SW480 (cell line): ENCODE measurements around the gene PTP4A1.
"Not testable (repeated sequence)": the region's sequence is repeated elsewhere in the genome, so short reads cannot be mapped to it uniquely, and the experiment has no call there.

Source experiments
- DNase-seq: peaks from one replicate; pipeline ENCODE4 v3.0.0-alpha.2; 2016; ENCODE audit warnings: low spot score

Gene PTP4A1

DNA sequence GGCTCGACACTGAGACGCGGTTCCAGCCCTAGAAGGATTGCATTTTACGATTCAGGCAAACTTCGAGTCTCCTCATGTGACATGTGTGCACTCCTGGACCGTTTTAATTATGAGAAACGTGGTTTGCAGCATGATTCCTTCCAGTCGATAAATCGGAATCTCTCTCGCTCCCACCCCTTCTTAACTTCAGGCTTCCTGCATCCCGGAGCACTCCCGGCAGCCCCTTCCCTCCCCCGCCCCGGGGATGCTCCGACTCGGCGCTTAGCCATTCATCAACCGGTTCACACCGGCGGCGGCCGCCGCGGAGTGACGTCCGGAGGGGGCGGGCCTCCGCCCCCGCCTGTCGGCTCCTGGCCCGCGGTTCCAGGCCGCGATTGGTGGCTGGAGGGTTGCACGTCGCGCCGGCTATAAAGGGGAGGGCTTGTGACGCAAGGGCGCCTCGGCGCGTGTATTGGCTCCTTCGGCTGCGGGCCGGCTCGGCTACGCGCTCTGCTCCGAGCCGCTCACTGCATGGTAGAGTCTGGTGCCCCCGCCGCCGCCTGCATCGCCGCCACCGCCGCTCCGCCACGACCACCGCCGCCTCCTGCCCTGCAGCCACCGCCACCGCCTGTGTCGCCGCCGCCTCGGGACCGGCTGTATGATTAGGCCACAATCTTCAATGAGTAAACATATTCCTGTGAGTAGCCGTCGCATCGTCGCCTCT is at the start of gene PTP4A1, which contains the start of gene LOC128125822:
TSS of gene PTP4A1 (plus strand) at position 437 of the 703 bp plus-strand sequence. CDS start 4,401 bp downstream, outside the sequence.
TSS of gene LOC128125822 (plus strand) at position 437 of the 703 bp plus-strand sequence.
- peak; percentile 93 for DNase-seq

DNA sequence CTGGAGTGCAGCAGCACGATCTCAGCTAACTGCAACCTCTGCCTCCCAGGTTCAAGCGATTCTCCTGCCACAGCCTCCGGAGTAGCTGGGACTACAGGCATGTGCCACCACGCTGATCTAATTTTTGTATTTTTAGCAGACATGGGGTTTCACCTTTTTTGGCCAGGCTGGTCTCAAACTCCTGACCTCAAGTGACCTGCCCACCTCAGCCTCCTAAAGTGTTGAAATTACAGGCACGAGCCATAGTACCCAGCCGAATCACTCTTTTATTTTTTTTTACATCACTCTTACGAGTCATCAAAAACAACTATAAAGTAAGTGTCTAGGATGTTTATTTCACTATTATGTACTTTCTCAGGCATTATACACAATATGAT is 49.4 kb upstream of the PTP4A1 start:
- not testable (repeated sequence) for DNase-seq

DNA sequence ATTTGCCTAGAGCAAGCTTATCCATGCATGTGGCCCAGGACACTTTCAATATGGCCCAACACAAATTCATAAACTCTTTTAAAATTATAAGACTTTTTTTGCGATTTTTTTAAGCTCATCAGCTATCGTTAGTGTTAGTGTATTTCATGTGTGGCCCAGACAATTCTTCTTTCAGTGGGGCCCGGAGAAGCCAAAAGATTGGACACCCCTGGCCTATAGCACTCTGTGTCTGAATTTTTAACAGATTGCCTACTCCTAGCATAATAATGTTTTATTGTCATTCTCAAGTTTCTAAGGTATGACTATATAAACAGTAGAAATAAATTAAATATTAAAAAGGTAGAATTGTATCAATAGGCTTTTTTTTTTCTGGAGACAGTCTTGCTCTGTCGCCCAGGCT is 48.6 kb upstream of the PTP4A1 start:
- DNase-seq: no peak

DNA sequence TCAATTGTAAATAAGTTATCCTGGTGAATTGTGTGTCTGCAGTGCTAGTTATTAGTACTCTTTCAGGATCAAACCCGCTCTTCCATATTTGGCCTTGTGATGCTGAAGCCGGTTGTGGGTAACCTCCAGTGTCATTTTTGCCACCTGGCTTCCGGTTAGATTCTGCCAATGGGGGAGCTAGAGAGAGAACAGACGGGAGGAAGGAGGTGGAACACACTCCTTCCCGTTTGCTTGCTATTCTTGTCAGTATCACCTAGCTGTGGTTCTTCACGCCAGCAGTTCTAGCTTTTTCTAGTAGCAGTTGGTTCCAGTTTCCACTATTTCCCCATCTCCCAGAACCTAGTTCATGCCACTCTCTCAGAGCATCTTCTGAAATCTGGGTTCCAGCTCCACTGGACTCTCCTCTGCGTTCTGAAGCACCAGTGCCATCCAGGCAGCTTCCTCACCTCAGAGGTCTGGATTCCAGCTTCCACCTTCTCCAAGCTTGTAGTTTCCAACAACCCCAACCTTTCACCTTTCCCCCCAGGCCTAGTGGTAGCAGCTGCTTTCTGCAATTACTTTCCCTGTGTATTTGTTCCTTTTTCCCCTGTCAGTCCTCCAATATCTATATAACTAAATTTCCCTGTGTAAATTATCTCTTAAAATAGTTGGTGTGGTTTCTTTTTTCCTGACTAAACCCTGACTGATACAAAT is 46.9 kb upstream of the PTP4A1 start:
- no peak for DNase-seq

DNA sequence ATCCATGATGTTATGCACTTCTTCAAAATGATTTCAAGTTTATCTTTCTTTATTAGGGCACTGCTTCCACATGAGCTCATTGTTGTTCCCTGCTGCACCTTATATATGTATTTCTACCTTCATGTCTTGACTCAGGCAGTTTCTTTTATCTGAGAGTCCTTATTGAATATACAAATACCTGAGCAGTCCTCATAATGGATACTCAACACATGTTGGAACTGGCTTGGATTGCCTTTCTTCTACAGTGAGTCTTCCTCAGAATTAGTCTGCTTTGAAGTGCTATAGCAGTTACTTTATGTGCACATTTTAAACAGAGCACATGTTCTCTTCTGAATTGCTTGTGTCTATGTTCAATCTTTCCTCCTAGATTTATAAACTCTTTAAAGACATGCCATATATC is 45.3 kb upstream of the PTP4A1 start:
- no peak for DNase-seq

DNA sequence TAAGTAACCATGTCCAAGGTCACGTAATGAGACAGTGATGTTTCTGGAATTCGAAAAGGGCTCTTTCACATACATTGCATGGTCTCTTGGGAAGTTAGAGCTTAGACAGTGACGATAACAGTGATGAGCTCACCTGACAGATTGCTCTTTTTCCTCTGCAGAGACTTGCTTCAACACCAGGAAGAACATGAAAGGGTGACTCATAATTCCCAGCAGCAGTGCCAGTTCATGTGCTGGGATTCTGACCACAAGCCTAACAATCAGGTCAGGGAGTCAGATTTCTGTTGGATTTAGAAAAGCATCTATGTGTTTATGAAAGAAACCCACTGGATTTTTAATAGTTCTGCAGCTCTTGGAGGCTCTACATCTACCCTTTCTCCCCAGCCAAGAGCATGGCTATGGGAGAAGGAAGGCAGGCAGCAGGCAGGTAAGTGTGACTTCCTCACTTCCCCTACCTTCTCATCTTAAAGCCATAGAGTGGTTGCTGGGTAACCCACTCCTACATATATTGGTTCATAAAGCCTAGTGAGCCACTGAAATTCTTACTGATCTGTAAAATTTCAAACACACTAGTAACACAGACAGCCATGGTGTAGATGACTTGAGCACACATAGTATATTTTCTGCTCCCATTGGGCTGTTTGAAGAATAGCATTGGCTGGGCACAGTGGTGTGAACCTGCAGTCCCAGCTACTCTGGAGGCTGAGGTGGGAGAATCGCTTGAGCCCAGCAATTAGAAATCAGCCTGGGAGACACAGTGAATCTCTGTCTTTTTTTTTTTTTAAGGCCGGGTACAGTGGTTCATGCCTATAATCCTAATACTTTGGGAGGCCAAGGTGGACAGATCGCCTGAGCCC is 44.4 kb upstream of the PTP4A1 start:
- DNase-seq: peak; percentile 89

DNA sequence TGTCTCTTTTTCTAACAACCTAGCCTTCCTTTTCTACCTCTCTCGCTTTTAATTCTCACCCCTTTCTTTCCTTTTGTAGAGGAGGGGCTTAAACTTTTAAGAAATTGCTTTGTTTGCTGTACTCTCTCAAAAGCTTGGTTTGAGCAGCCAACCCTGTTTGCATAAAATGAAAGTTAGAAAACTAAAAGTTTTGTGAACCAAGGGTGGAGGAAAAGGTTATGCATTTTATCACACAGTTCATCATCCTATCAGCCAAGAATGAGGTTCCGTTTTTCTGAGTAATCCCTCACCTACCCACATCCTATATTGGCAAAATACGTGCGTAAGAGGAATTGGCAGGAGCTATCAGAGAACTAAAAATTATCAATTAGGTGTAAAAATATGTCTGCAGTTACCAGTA is 42.8 kb upstream of the PTP4A1 start:
- DNase-seq: no peak

DNA sequence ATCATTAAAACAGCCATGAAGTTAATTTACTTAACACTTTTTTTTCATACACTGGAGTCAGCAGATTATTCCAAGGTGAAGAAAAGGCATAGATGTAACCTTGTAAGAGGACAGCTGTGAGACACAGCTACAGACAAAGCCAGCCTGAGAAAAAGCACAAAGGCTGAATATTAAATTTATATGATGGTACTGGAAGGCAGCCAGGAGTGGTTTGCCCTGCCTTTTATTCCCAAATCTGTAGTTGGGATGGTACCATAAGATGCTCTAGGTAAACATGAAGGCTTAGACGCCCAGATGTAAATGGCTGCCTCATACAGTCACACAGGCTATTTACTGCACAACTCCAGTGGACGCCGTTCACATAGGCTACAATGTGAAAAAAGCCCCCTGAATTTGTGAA is 42.1 kb upstream of the PTP4A1 start:
- DNase-seq: no peak

DNA sequence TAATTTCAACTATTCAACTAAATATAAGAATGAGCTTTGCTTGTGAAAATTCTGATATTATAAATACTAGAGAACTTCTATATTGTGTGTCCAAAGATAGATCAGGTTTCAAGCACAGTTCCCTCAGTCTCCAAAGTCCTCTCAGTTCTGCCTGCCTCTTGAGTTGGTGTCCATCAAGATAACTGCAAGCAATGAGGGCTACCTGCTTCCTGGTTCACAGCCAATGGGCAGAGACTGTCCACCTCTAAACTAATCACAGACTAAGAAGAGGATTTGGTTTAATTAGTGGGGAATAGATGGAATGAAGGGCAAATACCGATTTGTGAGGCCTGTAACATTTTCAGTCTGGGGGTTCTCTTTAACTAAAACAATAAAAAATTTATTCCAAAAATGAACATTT is 41.3 kb upstream of the PTP4A1 start:
- DNase-seq: no peak

DNA sequence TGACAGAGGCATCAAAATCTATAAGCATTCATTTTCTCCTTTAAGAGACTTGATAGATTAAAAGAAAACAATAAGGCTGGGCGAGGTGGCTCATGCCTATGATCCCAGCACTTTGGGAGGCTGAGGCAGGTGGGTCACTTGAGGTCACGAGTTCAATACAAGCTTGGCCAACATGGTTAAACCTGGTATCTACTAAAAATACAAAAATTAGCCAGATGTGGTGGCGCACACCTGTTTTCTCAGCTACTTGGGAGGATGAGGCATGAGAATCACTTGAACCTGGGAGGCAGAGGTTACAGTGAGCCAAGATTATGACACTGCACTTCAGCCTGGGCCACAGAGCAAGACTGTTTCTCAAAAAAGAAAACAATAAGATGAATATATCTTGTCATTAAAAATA is 39.3 kb upstream of the PTP4A1 start:
- DNase-seq: no peak

DNA sequence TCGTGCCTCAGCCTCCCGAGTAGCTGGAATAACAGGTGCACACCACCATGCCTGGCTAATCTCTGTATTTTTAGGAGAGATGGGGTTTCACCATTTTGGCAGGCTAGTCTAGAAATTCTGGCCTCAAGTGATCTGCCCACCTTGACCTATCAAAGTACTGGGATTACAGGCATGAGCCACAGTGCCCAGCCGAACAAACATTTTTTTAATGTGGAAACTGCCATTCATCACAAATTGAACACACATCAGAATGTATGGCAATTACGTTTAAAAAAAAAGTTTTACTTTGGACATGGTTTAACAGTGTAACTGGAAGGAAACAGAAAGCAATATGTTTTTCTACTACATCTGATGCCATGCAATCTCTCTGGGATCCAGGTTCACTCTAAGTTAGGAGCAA is 38.3 kb upstream of the PTP4A1 start:
- DNase-seq: no peak

DNA sequence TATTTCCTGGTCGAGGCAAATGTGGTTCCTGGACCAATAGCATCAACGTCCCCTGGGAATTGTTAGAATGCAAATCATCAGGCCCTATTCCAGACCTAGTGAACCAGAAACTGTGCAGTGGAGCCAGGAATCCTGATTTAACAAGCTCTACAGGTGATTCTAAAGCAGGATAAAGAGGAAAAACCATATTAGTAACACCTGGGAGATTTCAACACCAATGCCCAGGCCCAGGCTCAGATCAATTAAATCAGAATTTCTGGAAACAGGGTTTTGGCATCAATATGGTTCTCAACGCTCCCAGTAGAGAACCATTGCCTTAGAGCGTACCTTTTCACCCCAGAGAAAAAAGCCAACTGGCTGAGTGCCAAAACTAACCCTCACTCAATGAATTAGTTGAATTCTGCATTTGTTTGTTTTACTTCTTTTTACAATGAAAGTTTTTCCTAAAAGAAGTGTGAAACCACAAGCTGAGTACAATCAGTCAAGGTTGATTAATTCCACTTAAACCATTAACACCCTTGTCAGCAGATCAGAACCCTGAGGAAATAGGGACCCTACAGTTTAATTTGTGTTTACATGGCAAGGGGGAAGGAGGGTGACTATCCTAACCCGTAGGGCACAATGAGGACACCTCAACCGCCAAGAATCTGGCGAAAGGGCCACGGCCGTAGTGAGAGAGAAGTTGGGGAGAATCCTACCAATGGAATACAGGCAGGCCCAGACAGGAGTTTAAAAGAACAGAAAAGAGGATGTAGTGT is 34.9 kb upstream of the PTP4A1 start:
- DNase-seq: no peak

DNA sequence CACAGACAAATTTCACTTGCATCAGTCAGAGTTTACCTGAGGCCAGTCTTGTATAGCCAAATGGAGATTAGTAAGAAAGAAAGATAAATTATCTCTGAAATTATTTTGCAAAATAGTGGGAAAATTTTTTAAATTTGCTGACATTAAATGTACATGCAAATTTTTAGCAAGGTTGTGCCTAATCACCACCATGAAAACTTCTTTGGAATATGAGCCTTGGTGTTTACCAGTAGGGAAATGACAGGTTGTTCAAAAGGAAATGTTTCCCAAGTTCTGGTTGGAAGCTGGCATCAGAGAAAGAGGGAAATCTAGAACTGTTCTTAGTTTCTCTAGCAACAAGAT is 34.4 kb upstream of the PTP4A1 start:
- no peak for DNase-seq

DNA sequence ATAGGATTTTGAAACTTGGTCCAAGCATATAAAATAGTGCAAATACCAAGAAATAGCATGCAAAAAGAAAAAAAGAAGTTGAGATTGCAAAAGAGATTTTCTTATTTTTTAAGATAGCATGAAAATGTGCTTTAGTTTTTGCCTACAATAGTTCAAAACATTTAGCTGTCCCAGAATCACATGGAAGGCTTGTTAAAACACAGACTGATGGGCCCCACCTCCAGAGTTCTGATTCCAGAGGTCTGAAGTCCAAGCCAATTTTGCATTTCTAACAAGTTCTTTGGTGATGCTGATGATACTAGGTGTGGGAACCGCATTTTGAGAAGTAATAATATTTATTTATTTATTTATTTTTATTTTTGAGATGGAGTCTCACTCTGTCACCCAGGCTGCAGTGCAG is 33.7 kb upstream of the PTP4A1 start:
- DNase-seq: no peak

DNA sequence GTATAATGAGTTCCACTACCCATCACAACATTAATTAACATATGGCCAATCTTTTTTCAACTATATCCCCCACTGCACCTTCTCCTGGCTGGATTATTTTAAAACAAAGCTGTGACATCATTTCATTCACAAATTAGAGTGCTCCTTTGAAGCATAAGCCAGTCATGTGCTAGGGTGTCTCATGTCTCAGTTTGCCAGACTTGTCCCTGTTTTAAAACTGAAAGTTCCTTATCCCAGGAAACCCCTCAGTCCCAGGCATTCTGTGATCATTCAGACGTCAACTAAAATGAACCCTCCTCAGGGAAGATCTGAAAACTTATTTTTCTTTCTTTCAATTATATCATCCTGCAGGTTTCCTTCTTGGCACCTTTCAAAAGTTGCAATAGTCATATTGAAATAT is 29.3 kb upstream of the PTP4A1 start:
- DNase-seq: no peak

DNA sequence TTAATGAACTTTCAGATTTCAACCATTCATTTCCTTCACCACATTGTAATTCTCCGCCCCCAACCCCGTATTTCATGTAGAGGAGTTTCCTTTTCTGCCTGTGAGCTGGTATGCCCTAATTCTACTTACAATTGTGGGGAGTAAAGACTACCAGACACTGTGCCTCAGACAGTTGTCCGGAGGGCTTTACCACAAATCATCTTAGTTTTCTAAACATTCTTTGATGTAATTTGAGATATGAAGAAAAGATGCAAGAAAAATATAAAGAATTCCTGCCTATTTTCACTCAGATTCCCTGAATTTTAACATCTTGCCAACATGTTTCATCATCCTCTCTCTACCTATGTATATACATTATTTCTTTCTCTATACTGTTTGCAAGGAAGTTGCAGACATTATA is 28.3 kb upstream of the PTP4A1 start:
- DNase-seq: no peak

DNA sequence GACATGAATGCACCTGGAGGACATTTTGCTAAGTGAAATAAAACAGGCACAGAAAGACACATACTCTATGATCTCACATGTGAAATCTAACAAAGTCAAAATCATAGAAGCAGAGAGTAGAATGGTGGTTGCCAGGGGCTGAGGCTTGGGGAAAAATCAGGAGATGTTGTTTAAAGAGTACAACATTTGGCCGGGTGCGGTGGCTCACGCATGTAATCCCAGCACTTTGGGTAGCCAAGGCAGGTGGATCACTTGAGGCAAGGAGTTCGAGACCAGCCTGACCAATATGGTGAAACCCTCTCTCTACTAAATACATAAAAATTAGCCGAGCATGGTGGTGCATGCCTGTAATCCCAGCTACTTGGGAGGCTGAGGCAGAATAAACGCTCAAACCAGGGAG is 26.0 kb upstream of the PTP4A1 start:
- no peak for DNase-seq

DNA sequence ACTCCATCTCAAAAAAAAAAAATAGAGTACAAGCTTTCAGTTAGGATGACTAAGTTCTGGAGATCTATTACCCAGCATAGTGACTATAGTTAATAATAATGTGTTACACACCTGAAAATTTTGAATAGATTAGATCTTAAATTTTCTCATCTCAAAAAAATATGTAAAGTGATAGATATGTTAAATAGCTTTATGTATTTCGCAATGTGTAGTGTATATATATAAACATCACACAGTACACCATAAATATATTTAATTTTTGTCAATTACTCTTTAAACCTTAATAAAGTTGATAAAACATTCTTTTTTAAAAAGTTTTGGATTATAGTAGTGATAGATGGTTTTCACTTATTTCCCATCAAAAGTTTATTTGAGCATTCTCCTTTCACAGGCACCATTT is 25.6 kb upstream of the PTP4A1 start:
- DNase-seq: no peak

DNA sequence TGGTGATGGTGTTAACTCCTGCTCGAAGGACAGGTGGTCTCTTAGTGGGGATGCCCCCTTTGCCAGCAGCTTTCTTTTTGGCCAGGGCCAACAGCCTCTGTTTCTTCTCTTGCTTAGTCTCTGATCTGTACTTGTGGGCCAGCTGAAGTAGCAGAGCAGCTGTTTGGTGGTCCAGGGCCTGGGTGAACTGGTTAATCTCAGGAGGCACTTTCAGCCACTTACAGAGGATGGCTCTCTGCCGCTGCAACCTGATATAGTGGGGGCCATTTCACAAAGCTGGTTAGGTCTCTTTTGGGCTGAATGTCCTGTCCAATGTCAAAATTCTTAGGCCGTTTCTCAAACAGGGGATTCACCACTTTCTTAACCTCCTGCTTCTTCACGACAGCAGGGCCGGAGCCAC is 23.2 kb upstream of the PTP4A1 start:
- DNase-seq: no peak

DNA sequence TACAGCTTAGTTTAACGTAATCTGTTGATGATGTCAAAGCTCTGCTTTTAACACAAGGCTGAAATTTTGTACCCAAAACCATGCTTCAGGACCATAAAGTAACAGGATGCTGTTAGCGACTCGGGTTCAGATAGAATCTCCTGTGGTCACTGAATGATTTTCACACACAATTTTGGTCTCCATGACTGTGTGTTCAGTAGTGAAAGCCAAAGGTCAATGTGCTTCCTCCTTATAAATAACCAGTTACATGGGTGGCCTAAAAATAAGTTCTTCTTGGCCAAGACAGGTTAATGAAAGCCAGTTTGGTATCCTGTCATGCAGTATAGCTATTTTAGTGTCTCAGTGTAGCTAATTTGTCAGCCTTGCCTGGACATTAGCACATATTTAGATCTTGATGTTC is 19.1 kb upstream of the PTP4A1 start:
- no peak for DNase-seq

DNA sequence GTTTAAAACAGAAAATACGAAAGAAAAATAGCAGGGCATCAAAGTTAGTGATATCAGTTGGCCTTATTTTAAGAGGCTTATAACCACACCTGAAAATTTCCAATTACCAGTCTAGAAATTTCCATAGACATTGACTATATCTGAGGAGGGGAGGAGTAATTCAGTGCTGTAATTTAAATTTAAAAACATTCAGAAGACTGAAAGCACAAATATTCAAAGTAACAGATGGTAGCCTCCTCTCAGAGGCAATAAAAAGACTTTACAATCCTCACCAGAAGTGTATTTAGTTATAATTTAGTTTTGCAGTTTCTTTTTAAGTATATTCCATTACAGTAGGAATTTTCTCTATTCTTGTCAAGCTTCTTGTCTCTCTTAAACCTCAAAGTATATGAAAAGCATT is 18.4 kb upstream of the PTP4A1 start:
- DNase-seq: no peak

DNA sequence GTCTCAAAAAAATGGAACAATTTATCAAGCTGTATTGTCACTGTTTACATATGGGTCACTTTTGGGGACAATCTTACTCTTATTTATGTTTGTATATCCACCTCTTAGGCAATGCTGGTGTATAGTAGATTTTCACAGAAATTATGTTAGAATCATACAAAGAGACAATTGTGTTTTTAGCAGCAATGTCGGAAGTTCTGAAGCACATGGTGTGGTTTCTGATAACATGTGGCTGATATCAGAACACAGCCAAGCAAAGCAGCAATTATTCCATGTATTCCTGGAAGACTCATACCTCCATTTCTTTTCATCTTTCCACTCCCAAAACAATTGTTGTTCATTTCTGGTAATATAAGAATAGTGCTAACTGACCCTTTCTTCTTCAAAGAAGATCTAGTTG is 17.5 kb upstream of the PTP4A1 start:
- no peak for DNase-seq
